ENCODE results near the gene DTX3. TPM values are rescaled to one million over a fixed set of nuclear protein-coding genes. Genes with fewer than 3 reads are reported as not detected.

Gene DTX3
- total RNA-seq, 1 donor from 2014 or later, result 3.7 TPM

GRCh38 chr12:57623811-57624390 lies 19.3 kb downstream of the DTX3 start:
- Histone ChIP-seq H3K4me3 (ENCODE audit: low read depth, low read length) (no peak overlapping the region), H3K36me3 (ENCODE audit: control insufficient read depth, insufficient read depth, low read length) (no peaks in the 10 kb centered on the region), H3K27me3 (ENCODE audit: control insufficient read depth, insufficient read depth, low read length) (peaks cover 77% of the 10 kb centered on the region)
- FAIRE-seq (no peak), DNase-seq (ENCODE audit: low read depth) (no peak)
- TF ChIP-seq CTCF (IDR thresholded peaks at IDR 0.05; ENCODE audit: insufficient read depth, low read length, severe bottlenecking), result no peak

GRCh38 chr12:57624441-57625220 lies 20.0 kb downstream of the DTX3 start:
- no peak overlapping the region for H3K4me3 ChIP-seq (ENCODE audit: low read depth, low read length)
- TF ChIP-seq CTCF (IDR thresholded peaks at IDR 0.05; ENCODE audit: insufficient read depth, low read length, severe bottlenecking), result no peak
- no peaks in the 10 kb centered on the region for H3K36me3 ChIP-seq (ENCODE audit: control insufficient read depth, insufficient read depth, low read length)
- FAIRE-seq (no peak), DNase-seq (ENCODE audit: low read depth) (no peak)
- H3K27me3 ChIP-seq (ENCODE audit: control insufficient read depth, insufficient read depth, low read length), result peaks cover 71% of the 10 kb centered on the region

- H3K4me3 ChIP-seq (ENCODE audit: low read depth, low read length), result no peak overlapping the region
- H3K27me3 ChIP-seq (ENCODE audit: control insufficient read depth, insufficient read depth, low read length), result peaks cover 63% of the 10 kb centered on the region
- DNase-seq (ENCODE audit: low read depth) (no peak), FAIRE-seq (no peak)
- no peaks in the 10 kb centered on the region for H3K36me3 ChIP-seq (ENCODE audit: control insufficient read depth, insufficient read depth, low read length)
- no peak for TF ChIP-seq CTCF (IDR thresholded peaks at IDR 0.05; ENCODE audit: insufficient read depth, low read length, severe bottlenecking)
These were observed 20.8 kb downstream of the DTX3 start for GRCh38 chr12:57625261-57626032.

- no peak for DNase-seq (ENCODE audit: low read depth)
- Histone ChIP-seq H3K27me3 (ENCODE audit: control insufficient read depth, insufficient read depth, low read length) (peaks cover 54% of the 10 kb centered on the region), H3K36me3 (ENCODE audit: control insufficient read depth, insufficient read depth, low read length) (no peaks in the 10 kb centered on the region)
These were observed 21.7 kb downstream of the DTX3 start for GRCh38 chr12:57626111-57626920.

More at GRCh38 chr12:57626111-57626920, 21.7 kb downstream of the DTX3 start:
- no peak for TF ChIP-seq CTCF (IDR thresholded peaks at IDR 0.05; ENCODE audit: insufficient read depth, low read length, severe bottlenecking)
- no peak overlapping the region for H3K4me3 ChIP-seq (ENCODE audit: low read depth, low read length)
- no peak for FAIRE-seq
